ENCODE measurements around the gene PTCH2. TPM values are rescaled to one million over a fixed set of nuclear protein-coding genes. Genes with fewer than 3 reads are reported as not detected.
"Not testable (repeated sequence)": the region's sequence is repeated elsewhere in the genome, so short reads cannot be mapped to it uniquely, and the experiment has no call there.

The PTCH2 gene
- total RNA-seq, 4 donors from 2014 or later, result 1.2 to 2.4 (median 1.5) TPM

DNA sequence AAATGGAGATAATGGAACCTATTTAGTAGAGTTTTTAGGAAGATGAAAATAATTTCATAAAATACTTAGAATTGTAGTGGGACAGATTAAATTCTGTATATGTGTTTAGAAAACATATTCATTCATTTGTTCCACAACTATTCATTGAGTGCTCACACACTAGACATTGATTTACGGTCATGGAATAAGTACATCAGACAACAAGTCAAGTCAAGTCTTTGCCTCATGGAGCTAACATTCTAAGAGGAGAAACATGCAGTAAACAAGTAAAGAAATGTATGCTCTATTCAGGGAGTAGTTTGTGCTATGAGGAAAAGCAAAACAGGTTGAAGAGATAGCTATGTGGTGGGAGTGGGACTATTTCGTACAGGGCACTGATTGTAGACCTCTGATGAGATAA, 25.7 kb downstream of the PTCH2 start:
- H3K4me3 ChIP-seq, result no peak overlapping the region
- no peaks in the 10 kb centered on the region for H3K36me3 ChIP-seq
- 76% methylated on average over 2 of the region's 2 CpGs for WGBS
- DNase-seq (ENCODE audit: low spot score in 2 of 2), result no peak
- H3K27me3 ChIP-seq, result no peaks in the 10 kb centered on the region
- TF ChIP-seq, protein P1, sequence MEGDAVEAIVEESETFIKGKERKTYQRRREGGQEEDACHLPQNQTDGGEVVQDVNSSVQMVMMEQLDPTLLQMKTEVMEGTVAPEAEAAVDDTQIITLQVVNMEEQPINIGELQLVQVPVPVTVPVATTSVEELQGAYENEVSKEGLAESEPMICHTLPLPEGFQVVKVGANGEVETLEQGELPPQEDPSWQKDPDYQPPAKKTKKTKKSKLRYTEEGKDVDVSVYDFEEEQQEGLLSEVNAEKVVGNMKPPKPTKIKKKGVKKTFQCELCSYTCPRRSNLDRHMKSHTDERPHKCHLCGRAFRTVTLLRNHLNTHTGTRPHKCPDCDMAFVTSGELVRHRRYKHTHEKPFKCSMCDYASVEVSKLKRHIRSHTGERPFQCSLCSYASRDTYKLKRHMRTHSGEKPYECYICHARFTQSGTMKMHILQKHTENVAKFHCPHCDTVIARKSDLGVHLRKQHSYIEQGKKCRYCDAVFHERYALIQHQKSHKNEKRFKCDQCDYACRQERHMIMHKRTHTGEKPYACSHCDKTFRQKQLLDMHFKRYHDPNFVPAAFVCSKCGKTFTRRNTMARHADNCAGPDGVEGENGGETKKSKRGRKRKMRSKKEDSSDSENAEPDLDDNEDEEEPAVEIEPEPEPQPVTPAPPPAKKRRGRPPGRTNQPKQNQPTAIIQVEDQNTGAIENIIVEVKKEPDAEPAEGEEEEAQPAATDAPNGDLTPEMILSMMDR (IDR thresholded peaks at IDR 0.05), result no peak
- TF ChIP-seq EP300 (IDR thresholded peaks at IDR 0.05) (no peak), POLR2AphosphoS5 (IDR thresholded peaks at IDR 0.05) (no peak), POLR2A (IDR thresholded peaks at IDR 0.05) (no peak)
- H3K9me3 ChIP-seq, result no peaks in the 10 kb centered on the region
- peak overlapping the region; percentile 26 for H3K27ac ChIP-seq
- H3K4me1 ChIP-seq, result peaks cover 55% of the 10 kb centered on the region

- 83% methylated on average over 9 of the region's 9 CpGs for WGBS
Measured at GRCh38 chr1:44815926-44816325, 27.1 kb downstream of the PTCH2 start.

DNA sequence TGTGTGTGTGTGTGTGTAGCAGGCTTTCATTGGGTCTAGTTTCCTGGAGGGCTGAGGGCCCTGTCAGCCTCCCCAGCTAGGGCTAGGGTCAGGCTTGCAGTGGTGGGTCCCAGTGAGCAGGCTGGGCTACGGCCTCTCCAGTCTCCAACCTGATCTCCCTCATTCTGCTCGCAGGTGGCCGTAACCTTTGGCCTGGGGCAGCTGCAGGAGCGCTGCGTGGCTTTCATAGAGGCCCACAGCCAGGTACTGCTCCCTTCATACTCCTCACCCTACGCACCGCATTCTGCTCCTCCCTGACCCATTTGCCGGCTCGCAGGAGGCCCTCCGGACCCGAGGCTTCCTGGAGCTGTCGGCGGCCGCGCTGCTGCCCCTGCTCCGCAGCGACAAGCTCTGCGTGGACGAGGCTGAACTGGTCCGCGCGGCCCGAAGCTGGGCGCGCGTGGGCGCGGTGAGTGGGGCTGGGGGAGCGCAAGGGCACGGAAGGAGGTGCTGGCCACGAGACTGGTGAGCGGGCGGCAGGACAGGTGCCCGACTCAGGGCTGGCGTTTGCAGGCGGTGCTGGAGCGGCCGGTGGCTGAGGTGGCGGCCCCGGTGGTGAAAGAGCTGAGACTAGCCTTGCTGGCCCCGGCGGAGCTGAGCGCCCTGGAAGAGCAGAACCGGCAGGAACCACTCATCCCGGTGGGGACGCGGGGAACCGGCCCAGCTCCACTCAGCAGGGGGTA, 30.1 kb downstream of the PTCH2 start:
- TF ChIP-seq POLR2AphosphoS5 (IDR thresholded peaks at IDR 0.05) (no peak), EP300 (IDR thresholded peaks at IDR 0.05) (no peak), POLR2A (IDR thresholded peaks at IDR 0.05) (no peak)
- TF ChIP-seq, protein P1 (IDR thresholded peaks at IDR 0.05), result no peak
- Histone ChIP-seq H3K4me3 (peak overlapping the region; percentile 53), H3K27ac (peak overlapping the region; percentile 94), H3K36me3 (no peaks in the 10 kb centered on the region), H3K9me3 (no peaks in the 10 kb centered on the region), H3K27me3 (no peaks in the 10 kb centered on the region), H3K4me1 (peaks cover 79% of the 10 kb centered on the region)
- peak in 1 of 2 donors; percentile 80 for DNase-seq (ENCODE audit: low spot score in 2 of 2)
- 71% methylated on average over 34 of the region's 48 CpGs for WGBS

More at GRCh38 chr1:44815926-44816325, 27.1 kb downstream of the PTCH2 start:
- peaks cover 67% of the 10 kb centered on the region for H3K4me1 ChIP-seq
- not testable (repeated sequence) for H3K9me3 ChIP-seq; H3K36me3 ChIP-seq; DNase-seq (ENCODE audit: low spot score in 2 of 2); H3K4me3 ChIP-seq; H3K27me3 ChIP-seq
- peak overlapping the region; percentile 42 for H3K27ac ChIP-seq

- Histone ChIP-seq H3K4me1 (peaks cover 94% of the 10 kb centered on the region), H3K4me3 (no peak overlapping the region), H3K36me3 (peaks cover 3% of the 10 kb centered on the region), H3K9me3 (no peaks in the 10 kb centered on the region), H3K27me3 (no peaks in the 10 kb centered on the region), H3K27ac (peak overlapping the region; percentile 94)
- TF ChIP-seq, protein P1 (IDR thresholded peaks at IDR 0.05), result no peak
- no peak for TF ChIP-seq POLR2AphosphoS5 (IDR thresholded peaks at IDR 0.05)
- TF ChIP-seq POLR2A (IDR thresholded peaks at IDR 0.05), result no peak
- no peak for TF ChIP-seq EP300 (IDR thresholded peaks at IDR 0.05)
- 60% methylated on average over 8 of the region's 8 CpGs for WGBS
- peak in 1 of 2 donors; percentile 12 for DNase-seq (ENCODE audit: low spot score in 2 of 2)
Measured at GRCh38 chr1:44811234-44811633, 31.8 kb downstream of the PTCH2 start.

DNA sequence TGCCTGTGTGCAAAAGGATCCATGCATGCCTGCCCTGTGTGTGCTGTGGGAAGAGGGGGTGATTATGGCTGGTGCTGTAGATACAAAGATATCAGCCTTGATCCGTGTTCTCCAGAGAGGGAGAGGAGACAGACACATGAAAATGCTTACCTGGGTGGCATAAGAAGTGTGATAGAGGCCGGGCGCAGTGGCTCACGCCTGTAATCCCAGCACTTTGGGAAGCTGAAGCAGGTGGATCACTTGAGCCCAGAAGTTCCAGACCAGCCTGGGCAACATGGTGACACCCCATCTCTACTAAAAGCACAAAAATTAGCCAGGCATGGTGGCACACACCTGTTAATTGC, 32.3 kb downstream of the PTCH2 start:
- not testable (repeated sequence) for H3K27me3 ChIP-seq, H3K36me3 ChIP-seq, H3K9me3 ChIP-seq, H3K4me3 ChIP-seq
- Histone ChIP-seq H3K27ac (peak overlapping the region; percentile 94), H3K4me1 (peaks cover 96% of the 10 kb centered on the region)
- DNase-seq (ENCODE audit: low spot score in 2 of 2), result peak in 1 of 2 donors; percentile 21
- 88% methylated on average over 4 of the region's 4 CpGs for WGBS

DNA sequence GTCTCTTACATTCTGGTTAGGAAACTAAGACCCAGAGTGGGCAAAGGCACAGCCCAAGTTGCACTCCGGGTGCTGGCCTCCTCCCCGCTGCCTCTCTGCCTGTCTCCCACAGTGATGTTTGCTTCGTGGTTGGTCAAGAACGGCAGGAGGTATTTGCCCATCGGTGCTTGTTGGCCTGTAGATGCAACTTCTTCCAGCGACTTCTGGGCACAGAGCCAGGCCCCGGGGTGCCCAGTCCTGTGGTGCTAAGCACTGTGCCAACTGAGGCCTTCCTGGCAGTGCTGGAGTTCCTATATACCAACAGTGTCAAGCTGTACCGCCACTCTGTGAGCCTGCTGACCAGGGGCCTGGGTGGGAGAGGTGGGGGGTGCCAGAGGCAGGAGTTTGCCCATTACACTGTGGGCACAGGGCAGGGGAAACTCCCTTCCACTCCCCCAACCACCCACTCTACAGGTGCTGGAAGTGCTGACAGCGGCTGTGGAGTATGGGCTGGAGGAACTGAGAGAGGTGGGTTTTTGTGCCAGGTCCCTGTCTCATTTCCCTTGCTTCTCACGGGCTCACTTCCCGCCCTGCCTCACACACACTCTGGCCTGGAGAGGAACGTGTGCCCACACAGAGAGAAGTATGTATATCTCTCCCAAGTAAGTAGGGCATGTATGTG, 32.8 kb downstream of the PTCH2 start:
- TF ChIP-seq, protein P1 (IDR thresholded peaks at IDR 0.05), result no peak
- peak in 1 of 3 donors; percentile 18 for TF ChIP-seq POLR2AphosphoS5 (IDR thresholded peaks at IDR 0.05)
- WGBS, result 31% methylated on average over 10 of the region's 12 CpGs
- Histone ChIP-seq H3K27me3 (no peaks in the 10 kb centered on the region), H3K36me3 (peaks cover 13% of the 10 kb centered on the region), H3K27ac (peak overlapping the region; percentile 94), H3K4me1 (peaks cover 91% of the 10 kb centered on the region), H3K4me3 (peak overlapping the region; percentile 33), H3K9me3 (no peaks in the 10 kb centered on the region)
- DNase-seq (ENCODE audit: low spot score in 2 of 2), result peak in 1 of 2 donors; percentile 86
